ENCODE results near the gene DRG2.

DRG2 gene

DNA sequence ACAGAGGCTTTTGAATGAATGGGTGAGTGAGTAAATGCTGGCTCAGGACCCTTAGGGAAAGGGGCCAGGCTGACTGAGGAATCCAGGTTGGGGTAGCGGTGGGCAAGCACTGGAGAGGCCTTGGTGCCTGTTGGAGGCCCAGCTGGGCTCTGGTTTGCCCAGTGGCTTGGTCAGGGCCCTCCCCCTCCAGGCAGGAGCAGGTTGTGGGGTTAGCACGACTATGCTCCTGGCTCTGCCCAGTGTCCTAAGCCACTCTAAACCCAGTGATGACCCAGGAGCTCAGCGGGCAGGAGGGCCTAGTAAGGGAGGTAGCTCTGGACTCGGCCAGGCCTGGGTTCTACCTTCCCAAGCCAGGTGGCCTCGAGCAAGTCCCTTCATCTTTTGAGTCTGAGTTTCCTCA lies 28.3 kb downstream of the DRG2 start:
- no peak for DNase-seq (ENCODE audit: low read depth)

DNA sequence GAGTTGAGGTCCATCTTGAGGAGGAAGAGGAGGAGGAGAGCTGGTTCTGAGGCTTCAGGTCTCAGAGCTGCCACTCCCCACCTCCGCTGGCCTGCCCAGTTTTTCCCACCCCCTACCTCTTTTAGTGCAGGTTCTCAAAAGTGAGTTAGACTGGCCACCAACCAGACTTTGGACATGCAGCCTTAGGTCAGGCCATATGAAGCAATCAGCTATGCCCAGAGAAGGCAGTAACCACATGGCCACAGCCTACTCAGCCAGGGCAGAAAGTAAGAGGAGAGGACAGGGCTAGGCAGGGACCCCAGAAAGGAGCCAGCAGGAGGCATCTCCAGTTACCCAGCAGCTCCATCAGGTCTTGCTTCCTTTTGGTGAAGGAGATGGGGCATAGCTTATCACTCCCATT lies 29.8 kb downstream of the DRG2 start:
- no peak for DNase-seq (ENCODE audit: low read depth)

DNA sequence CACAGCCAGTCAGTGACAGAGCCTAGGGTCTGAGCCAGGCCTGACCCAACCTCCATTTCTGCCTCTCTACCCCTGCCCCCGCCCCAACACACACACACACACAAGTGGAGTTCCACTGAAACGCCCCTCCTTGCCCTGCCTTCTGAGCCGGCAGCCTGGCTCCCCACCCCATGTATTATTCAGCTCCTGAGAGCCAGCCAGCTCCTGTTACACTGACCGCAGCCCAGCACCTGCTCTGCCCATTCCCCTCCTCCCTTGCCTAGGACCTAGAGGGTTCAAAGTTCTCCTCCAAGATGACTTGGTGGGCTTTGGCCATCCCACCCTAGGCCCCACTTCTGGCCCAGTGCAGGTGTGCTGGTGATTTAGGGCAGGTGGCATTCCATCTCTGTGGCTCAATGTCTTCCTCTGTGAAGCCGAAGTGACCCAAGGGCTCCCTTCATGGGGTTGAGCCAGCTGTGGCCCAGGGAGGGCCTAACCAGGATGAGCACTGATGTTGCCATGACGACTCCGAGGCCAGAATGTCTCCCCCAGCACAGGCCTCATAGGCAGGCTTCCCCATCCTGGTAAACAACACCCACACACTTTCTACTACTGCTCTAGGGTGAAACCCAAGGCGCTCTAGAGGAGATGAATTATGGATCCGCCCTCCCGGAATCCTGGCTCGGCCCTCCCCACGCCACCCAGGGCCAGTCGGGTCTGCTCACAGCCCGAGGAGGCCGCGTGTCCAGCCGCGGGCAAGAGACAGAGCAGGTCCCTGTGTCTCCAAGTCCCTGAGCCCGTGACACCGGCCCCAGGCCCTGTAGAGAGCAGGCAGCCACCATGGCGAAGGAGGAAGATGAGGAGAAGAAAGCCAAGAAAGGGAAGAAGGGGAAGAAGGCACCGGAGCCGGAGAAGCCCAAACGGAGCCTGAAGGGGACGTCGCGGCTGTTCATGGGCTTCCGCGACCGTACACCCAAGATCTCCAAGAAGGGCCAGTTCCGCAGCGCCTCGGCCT lies 30.5 kb downstream of the DRG2 start:
- DNase-seq (ENCODE audit: low read depth), result no peak

DNA sequence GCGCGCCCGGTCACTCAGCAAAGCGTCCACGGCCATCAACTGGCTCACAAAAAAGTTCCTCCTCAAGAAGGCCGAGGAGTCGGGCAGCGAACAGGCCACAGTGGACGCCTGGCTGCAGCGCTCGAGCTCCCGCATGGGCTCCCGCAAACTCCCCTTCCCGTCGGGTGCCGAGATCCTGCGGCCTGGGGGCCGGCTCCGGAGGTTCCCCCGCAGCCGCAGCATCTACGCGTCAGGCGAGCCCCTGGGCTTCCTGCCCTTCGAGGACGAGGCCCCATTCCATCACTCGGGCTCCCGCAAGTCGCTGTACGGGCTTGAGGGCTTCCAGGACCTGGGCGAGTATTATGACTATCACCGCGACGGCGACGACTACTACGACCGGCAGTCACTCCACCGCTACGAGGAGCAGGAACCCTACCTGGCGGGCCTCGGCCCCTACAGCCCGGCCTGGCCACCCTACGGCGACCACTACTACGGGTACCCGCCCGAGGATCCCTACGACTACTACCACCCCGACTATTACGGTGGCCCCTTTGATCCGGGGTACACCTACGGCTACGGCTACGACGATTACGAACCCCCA lies 31.5 kb downstream of the DRG2 start:
- no peak for DNase-seq (ENCODE audit: low read depth)

DNA sequence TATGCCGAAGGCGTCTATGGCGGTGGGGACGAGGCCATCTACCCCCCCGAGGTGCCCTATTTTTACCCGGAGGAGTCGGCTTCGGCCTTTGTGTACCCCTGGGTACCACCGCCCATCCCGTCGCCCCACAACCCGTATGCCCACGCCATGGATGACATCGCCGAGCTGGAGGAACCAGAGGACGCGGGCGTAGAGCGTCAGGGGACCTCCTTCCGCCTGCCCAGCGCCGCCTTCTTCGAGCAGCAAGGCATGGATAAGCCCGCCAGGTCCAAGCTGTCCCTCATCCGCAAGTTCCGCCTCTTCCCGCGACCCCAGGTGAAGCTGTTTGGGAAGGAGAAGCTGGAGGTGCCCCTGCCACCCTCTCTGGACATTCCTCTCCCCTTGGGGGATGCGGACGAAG lies 32.2 kb downstream of the DRG2 start:
- DNase-seq (ENCODE audit: low read depth), result no peak

DNA sequence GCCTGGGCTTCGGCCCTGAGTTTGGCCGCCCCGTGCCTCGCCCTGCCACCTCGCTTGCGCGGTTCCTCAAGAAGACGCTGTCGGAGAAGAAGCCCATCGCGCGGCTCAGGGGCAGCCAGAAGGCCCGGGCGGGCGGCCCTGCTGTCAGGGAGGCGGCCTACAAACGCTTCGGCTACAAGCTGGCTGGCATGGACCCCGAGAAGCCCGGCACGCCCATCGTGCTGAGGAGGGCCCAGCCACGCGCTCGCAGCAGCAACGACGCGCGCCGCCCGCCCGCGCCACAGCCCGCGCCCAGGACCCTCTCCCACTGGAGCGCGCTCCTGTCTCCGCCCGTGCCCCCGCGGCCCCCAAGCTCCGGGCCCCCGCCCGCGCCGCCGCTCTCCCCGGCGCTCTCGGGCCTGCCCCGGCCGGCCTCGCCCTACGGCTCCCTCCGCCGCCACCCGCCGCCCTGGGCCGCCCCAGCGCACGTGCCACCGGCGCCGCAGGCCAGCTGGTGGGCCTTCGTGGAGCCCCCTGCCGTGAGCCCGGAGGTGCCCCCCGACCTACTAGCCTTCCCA lies 32.8 kb downstream of the DRG2 start:
- DNase-seq (ENCODE audit: low read depth), result no peak

DNA sequence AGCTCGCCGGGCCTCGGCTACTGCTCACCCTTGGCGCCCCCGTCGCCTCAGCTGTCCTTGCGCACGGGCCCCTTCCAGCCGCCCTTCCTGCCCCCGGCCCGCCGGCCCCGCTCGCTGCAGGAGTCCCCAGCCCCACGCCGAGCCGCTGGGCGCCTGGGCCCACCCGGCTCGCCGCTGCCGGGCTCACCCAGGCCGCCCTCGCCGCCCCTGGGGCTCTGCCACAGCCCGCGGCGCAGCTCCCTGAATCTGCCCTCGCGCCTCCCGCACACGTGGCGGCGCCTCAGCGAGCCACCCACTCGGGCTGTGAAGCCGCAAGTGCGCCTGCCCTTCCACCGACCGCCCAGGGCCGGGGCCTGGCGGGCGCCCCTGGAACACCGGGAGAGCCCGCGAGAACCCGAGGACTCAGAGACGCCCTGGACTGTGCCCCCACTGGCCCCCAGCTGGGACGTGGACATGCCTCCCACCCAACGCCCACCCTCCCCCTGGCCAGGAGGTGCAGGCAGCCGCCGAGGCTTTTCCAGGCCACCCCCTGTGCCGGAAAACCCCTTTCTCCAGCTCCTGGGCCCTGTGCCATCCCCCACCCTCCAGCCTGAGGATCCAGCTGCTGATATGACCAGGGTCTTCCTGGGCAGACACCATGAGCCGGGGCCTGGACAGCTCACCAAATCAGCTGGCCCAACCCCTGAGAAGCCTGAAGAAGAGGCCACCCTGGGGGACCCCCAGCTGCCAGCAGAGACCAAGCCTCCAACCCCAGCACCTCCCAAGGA lies 33.6 kb downstream of the DRG2 start:
- DNase-seq (ENCODE audit: low read depth), result no peak

DNA sequence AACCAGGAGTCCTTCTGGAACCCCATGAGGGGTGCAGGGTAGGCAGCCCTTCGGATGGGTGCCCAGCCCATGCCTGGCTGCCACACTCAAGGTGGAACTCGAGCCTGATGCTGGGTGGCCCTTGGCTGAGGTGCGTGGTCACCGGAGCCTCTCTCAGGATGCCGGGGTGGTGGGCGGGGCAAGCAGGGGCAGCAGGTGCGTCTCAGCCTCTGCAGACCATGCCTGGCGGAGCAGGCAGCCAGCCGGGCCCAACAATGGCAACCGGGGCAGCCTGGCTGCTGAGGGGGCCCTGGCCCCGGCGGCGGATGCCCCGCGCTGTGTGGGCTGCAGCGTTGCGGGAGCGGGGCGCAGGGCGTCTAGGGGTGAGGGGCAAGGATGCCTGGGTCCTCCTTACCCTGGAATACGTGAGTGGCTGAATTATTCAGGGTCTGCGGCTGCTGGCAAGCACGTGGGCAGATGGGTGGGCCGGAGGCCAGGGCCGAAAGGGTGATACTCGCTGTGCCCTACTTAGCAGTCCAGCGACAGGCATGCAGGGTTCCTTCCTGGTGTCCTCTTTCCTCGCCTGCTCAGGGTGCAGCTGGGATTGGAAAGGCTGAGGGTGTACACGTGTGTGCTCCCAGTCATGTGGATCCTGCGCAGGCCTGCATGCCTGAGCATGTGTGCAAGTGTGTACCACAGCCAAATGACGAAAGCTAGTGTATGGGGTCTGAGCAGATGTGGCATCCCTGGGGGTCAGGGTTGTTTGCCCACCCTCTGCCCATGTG lies 35.4 kb downstream of the DRG2 start:
- DNase-seq (ENCODE audit: low read depth), result no peak

DNA sequence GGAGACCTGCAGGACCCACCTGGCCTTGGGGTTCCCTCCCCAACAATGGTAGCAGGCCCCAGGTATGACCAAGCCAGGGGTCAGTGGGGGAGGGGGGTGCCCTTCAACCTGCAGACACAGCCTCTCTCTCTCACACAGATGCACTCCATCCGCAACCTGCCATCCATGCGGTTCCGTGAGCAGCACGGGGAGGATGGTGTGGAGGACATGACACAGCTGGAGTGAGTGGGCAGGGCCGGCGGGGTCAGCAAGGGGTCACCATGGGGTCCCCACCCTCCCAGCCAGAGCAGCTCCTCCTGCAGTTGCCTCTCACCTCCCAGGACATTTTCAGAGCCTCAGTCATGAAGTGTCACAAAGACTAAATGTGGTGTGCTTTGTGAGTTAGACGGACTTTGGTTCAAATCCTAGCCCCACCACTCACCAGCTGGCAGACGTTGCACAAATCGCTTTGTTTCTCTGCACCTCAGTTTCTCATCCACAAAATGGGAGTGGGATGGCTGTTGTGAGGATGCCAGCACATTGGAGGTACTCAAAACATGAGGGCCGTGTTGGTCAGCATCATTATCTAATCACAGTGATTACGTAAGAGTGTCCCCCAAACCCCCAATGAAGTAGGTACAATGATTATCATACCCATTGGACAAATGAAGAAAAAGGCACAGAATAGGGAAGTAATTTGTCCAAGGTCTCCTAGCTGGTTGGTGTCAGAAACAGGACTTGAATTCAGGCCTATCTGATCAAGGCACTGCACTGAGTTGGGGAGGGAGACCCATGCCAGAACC lies 36.8 kb downstream of the DRG2 start:
- DNase-seq (ENCODE audit: low read depth), result no peak

DNA sequence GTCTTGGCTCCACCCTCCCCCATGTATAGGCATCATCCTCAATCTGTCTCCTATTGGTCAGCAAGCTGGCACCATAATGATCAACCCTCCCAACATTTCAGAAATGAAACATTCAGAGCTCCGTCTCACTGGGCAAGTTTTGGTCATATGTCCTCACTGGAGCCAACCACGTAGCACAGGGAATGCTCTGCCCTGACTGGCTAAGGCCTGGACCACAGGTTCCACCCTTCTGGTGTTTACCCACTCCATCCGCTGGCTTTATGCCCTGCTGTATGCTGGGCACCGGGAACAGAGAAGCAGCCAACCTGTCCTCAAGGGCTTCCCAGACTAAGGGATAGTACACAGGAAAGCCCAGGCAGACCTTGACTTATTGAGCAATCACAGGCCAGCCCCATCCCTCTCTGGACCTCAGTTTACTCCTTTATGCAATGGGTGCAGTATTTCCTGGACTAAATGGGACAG lies 41.3 kb downstream of the DRG2 start:
- DNase-seq (ENCODE audit: low read depth), result no peak

DNA sequence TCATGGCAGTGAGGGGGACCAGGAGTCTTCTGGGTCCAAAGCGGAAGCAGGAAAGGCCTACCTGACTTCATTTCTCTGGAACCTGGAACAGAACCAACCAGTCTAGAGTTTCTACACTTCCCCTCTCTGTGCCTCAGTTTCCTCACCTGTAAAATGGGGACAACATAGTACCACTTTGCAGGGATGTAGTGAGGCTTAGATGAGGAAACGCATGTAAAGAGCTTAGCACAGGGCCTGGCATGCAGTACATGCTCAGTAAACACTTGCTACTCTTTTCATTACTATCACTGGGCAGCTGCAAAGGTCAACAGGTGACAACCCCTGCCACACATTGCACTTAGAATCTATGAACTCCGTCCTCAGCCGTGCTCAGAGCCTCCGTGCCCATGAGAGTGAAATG lies 45.0 kb downstream of the DRG2 start:
- no peak for DNase-seq (ENCODE audit: low read depth)

DNA sequence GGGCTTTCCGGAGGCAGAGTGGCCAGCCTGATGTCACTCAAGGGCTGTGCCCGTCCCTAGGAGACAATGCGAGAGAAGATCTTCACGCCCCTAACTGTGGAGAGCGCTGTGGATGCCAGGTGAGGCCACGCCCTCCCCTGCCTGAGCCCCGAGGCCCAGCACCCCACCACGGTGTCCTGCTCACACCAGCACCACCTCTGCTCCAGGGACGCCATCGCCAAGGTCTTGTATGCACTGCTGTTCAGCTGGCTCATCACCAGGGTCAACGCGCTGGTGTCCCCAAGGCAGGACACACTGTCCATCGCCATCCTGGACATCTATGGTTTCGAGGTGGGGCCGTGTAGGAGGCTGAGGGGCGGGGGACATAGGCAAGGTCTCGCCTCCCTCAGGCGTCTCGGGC lies 48.6 kb downstream of the DRG2 start:
- no peak for DNase-seq (ENCODE audit: low read depth)

DNA sequence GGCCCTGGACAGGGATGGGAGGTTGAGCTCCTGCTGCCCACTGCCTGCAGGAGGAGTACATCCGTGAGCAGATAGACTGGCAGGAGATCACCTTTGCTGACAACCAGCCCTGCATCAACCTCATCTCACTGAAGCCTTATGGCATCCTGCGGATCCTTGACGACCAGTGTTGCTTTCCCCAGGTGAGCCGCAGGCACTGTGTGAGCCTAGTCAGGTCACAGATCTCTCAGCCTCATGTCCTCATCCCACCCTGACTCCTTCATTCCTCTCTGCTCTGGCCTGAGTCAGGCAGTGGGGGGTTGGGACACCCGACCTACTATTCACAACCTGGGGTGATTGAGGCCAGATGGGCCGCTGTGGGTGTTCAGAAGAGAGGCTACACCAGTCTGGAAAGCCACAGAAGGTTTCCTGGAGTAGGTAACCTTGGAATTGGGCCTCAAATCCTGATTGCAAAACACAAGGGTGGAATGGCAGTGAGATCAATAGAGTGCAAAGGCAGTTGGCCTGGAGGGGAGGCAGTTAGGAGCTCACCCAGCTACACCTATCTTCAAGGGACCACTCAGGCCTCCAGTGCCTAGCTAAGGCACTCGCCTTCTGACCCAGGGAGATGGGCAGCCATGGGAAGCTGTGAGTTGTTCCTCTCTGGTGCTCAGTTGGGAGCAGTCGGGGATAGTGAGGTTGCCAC lies 50.5 kb downstream of the DRG2 start:
- DNase-seq (ENCODE audit: low read depth), result no peak

DNA sequence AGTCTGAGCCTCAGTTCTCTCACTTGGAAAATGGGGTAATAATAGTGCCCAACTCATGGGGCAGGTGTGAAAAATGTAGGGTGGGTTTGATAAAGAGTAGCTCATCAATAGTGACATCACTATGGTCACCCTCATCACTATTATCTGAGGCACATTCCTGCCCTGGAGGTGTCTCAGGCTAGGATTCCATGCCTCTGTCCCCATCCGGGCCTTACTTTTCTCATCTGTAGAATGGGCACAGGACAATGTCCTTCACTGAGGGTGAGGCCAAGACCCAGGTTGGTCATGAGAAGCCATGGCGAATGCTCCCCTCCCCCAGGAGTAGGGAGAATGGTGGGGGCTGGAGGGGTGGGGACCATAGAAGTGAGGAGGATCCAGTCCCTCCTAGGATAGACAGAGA lies 51.3 kb downstream of the DRG2 start:
- no peak for DNase-seq (ENCODE audit: low read depth)

DNA sequence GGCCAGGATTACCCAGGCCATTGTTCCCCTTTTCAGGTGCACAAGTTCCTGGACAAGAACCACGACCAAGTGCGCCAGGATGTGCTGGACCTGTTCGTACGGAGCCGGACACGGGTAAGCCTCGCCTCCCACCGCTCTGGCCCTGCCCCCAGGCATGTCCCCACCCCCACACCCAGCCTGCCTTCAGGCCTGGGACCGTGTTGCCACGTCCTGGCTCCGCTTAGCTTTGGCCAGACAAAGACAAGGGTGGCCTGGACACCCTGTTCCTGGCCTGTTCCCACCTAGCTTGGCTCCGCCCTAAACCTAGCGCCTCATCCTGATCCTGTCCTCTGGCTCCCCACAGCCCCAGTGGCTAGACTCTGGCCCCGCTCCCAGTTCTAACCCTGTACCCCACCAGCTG lies 51.8 kb downstream of the DRG2 start:
- DNase-seq (ENCODE audit: low read depth), result no peak

DNA sequence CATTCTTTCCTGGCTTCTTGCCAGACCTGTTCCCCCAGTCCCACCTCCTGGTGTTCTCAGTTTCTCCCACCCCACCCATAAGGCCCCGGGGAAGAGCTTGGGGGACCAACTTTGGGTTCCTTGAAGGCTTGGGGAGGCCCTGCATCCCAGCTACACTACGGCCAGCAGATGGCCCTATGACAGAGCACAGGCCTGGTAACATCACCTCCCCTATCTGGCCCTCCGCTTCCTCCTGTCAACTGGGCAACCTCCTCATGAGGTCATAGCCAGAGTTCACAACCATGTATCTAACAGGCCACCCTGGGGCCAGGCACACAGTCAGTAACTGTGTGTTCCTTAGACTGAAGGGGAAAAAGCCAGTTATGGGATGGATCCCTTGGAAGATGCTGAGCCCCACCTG lies 52.2 kb downstream of the DRG2 start:
- DNase-seq (ENCODE audit: low read depth), result no peak

DNA sequence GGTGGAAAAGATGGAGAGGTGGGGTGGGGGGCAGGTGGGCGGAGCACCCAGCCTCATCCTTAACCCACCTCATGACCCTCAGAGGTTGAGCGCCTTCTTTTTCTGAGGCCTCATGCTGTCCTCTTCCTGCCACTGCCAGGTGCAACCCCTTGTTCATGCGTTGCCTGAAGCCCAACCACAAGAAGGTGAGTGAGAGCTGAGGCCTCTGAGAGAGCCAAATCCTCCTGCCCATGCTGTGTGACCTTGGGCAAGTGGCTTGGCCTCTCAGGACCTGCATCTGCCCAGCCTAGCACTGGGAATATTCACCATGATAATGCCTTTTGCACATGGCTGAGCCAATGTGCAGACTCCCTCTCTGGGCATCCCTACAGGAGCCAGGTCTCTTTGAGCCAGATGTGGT lies 52.9 kb downstream of the DRG2 start:
- DNase-seq (ENCODE audit: low read depth), result no peak

DNA sequence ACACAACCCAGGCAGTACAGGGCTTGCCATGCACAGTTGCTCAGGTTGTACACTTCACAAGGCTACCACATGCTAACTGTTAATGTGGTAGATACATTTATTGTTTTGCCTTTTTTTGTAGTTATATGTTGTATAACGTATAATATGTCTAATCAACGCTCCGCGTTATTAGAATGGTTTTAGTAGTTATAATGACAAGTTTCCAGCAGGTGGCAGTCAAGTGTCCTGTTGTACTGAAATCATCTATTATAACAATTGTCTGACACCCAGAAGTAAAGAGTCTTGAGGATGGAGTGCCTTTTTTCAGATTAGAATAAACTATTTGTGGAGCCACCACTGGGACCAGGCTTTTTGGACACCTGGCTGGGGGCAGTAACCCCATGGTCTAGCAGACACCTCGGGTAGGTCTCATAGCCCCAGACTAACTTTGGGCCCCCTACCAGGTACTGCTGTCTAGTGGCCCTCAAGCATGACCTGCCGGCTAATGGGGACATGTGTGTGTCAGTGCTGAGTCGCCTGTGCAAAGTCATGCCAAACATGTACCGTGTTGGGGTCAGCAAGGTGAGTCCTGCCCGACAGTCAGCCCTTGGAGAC lies 53.6 kb downstream of the DRG2 start:
- peak; percentile 19 for DNase-seq (ENCODE audit: low read depth)

DNA sequence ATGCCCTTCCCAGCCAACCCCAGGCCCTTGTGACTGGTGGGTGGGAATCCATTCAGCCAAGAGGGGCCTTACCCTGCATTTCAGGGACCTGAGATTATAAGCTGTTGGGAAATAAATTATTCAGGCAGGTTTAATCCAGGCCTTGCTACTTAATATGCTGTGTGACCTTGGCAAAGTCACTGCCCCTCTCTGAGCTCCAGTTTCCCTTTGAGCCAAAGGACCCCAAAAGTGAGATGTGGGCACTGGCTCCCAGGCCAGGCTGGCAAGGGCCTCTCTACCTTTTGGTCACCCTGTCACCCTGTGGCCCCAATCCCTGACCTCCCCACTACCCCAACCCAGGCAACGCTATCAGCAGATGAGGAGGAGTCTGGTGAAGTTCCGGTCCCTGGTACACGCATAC lies 54.7 kb downstream of the DRG2 start:
- no peak for DNase-seq (ENCODE audit: low read depth)
